Testis (tissue), 3 donors: ENCODE results near the gene TMEM184B. TPM values are rescaled to one million over a fixed set of nuclear protein-coding genes. Genes with fewer than 3 reads are reported as not detected.

Experiments
- DNase-seq: peaks from one replicate; pipeline ENCODE4 v3.0.0-alpha.2; 2019
- H3K27ac ChIP-seq, 2 donors: fragments of 200-600 bp; sonication (generic); one replicate each; pipeline ENCODE4 v1.5.1; 2019
- H3K27me3 ChIP-seq: fragments of 200-600 bp; sonication (generic); one replicate; pipeline ENCODE4 v1.5.1; 2019
- H3K36me3 ChIP-seq: fragments of 200-600 bp; sonication (generic); one replicate; pipeline ENCODE4 v1.5.1; 2017; ENCODE audit warnings: low read depth; ENCODE audit errors: missing control alignments
- H3K4me1 ChIP-seq: fragments of 200-600 bp; sonication (generic); one replicate; pipeline ENCODE4 v1.5.1; 2019
- H3K4me3 ChIP-seq, 2 donors: fragments of 200-600 bp; sonication (generic); one replicate each; pipeline ENCODE4 v1.5.1; 2017 to 2019
- H3K9me3 ChIP-seq: fragments of 200-600 bp; sonication (generic); one replicate; pipeline ENCODE4 v1.5.1; 2017
- POLR2A ChIP-seq: fragments of 450-650 bp; IDR thresholded peaks from one replicate; pipeline ENCODE4 v1.6.1; 2017; ENCODE audit warnings: antibody characterized with exemption, mild to moderate bottlenecking, moderate library complexity
- WGBS, 2 donors: methylation state at CpG; one replicate each; pipeline ENCODE4 v1.1.5; 2018; 5-methylcytosine and 5-hydroxymethylcytosine counted together
- intact Hi-C: fragments of 100-400 bp; cut with DNase I; formaldehyde crosslinking; loops from one replicate; pipeline ENCODE4 v1.15.1; 2023; ENCODE audit warnings: low total_unique reads
- polyA plus RNA-seq: library from polyadenylated mRNA; stranded (reverse); fragments of 350-450 nt; fragmentation: Illumina TruSeq; extraction: RNeasy Lipid Tissue Mini Kit (QIAGEN cat#74804); gene quantifications from one replicate; pipeline ENCODE4 v1.2.3, GENCODE V29; 2014; ENCODE audit warnings: low read depth, low replicate concordance; ENCODE audit not compliant: insufficient read depth
- total RNA-seq, 2 donors: library from RNA; depleted of rRNA; stranded (reverse); fragments of >200 nt; gene quantifications; one replicate each; pipeline ENCODE4 v1.2.3, GENCODE V29; 2016
- TF ChIP-seq, protein P1 (sequence below), 3 experiments: fragments of 450-650 bp in 2 of 3; fragments of 200-600 bp in 1 of 3; sonication (generic) in 1 of 3; IDR thresholded peaks; one replicate each; pipeline ENCODE4 v1.5.1; 2016 to 2019; ENCODE audit warnings: antibody characterized with exemption in 3 of 3, mild to moderate bottlenecking in 2 of 3, moderate library complexity in 1 of 3

TMEM184B gene
- total and polyA plus RNA-seq, 3 donors from 2014 or later: 25.2 to 66.5 (median 35.4) TPM

DNA sequence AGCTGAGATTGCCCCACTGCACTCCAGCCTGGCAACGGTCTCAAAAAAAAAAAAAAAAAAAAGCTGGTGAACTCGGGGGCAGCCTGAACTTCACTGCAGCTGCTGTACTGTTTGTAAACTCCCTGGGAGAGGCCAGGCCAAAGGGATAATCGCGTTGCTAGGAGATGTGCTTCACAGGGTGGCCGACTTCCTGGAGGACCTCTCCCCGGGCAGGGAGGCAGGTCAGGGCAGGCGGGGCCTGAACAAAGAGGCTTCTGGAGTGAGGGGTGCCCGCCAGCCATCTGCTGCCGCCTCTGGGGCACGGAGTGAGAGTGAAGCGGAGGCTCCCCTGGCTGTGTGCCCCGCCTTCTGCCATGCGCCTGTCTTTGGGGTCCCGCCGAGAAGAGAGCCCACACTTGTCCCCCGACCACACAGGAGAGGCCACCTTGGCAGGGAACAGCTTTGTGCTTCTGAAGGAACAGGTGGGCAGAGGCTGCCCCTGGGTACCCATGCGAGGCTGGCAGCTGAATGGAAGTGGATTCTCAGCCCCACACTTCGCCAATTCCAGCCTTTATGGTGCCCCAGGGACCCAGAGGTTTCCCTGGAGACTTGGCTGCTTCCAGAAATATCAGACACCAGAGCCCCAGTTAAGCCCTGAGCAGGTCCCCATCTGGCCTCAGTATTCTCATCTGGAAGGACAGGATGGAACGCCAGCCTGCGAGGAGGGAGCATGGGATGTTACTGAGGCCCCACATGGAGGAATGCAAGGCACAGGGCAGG, 29.6 kb downstream of the TMEM184B start:
- DNase-seq: peak; percentile 60
- H3K27me3 ChIP-seq: no peaks in the 10 kb centered on the region
- peaks cover 31% of the 10 kb centered on the region for H3K4me1 ChIP-seq
- TF ChIP-seq POLR2A: no peak
- no peaks in the 10 kb centered on the region for H3K36me3 ChIP-seq
- WGBS, 2 donors: 63 to 75% methylated on average over 12 to 19 of the region's 20 CpGs
- peak overlapping the region in 1 of 2 donors; percentile 77 for H3K27ac ChIP-seq
- no peaks in the 10 kb centered on the region for H3K9me3 ChIP-seq
- no peak overlapping the region for H3K4me3 ChIP-seq
- intact Hi-C loops: no loop called here

DNA sequence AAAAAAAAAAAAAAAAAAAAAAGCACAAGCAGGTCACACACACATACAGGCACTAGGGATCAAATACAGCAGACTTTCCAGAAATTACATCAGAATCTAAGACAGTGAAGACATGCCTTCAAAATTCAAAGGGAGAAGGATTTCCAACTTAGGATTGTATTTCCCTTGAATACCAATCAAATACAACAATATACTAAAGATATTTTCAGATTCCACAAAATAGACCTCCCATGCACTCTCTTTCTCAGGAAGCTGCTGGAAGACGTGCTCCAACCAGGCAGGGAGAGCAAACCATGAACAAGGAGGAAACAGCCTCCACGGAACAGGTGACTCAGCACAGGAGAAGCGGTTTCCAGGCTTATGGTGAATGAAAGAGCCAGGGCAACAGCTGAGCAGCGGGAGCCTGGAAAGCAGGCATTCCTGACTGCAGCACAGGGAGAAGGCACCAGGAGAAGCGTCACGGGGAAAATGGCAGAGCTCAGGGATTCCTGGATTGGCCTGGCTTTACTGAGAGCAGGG, 32.0 kb downstream of the TMEM184B start:
- H3K27me3 ChIP-seq: no peaks in the 10 kb centered on the region
- no peak overlapping the region for H3K27ac ChIP-seq
- H3K4me3 ChIP-seq: no peak overlapping the region
- TF ChIP-seq, protein P1, sequence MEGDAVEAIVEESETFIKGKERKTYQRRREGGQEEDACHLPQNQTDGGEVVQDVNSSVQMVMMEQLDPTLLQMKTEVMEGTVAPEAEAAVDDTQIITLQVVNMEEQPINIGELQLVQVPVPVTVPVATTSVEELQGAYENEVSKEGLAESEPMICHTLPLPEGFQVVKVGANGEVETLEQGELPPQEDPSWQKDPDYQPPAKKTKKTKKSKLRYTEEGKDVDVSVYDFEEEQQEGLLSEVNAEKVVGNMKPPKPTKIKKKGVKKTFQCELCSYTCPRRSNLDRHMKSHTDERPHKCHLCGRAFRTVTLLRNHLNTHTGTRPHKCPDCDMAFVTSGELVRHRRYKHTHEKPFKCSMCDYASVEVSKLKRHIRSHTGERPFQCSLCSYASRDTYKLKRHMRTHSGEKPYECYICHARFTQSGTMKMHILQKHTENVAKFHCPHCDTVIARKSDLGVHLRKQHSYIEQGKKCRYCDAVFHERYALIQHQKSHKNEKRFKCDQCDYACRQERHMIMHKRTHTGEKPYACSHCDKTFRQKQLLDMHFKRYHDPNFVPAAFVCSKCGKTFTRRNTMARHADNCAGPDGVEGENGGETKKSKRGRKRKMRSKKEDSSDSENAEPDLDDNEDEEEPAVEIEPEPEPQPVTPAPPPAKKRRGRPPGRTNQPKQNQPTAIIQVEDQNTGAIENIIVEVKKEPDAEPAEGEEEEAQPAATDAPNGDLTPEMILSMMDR (IDR thresholded peaks at IDR 0.05): no peak
- TF ChIP-seq POLR2A: no peak
- H3K36me3 ChIP-seq: no peaks in the 10 kb centered on the region
- peaks cover 25% of the 10 kb centered on the region for H3K4me1 ChIP-seq
- H3K9me3 ChIP-seq: no peaks in the 10 kb centered on the region
- DNase-seq: no peak
- intact Hi-C loops: no loop called here
- WGBS, 2 donors: 83 to 94% methylated on average over 6 of the region's 6 CpGs

DNA sequence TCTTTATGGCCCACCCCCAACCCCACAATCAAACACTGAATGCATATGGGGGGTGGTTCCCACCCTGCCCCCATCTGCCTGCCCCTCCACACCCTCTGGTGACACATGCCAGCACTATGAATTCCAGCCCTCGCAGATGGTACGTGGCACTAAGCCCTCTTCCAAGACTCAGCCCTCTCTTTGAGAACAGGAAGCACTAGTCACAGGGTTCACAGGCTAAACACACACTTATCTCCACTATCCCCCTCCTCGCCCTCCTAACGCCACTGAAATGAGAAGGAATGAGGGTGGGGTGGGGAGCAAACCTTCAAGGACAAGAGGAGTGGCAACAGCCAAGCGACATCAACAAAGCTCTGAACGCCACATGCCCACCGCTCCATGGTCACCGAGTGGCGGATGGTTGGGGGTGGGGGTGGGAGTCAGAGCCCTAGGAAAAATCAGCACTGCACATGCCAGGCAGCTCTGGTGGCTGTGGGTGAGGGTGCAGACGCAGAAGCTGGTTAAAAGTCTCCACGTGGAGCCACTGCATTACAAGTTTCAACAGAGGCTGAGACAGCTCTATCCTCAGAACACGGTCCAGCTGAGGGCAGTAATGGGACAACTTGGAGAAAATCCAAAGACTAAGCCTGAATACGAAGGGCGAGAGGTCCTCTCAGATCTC, 33.6 kb downstream of the TMEM184B start:
- peak; percentile 44 for DNase-seq
- Histone ChIP-seq H3K27me3 (no peaks in the 10 kb centered on the region), H3K9me3 (no peaks in the 10 kb centered on the region), H3K36me3 (no peaks in the 10 kb centered on the region), H3K4me3 (no peak overlapping the region), H3K27ac (peak overlapping the region; percentile 1 to 36), H3K4me1 (peaks cover 25% of the 10 kb centered on the region)
- intact Hi-C loops: no loop called here
- WGBS, 2 donors: 41 to 49% methylated on average over 13 to 14 of the region's 14 CpGs
- no peak for TF ChIP-seq POLR2A
- TF ChIP-seq, protein P1 (IDR thresholded peaks at IDR 0.05): no peak

DNA sequence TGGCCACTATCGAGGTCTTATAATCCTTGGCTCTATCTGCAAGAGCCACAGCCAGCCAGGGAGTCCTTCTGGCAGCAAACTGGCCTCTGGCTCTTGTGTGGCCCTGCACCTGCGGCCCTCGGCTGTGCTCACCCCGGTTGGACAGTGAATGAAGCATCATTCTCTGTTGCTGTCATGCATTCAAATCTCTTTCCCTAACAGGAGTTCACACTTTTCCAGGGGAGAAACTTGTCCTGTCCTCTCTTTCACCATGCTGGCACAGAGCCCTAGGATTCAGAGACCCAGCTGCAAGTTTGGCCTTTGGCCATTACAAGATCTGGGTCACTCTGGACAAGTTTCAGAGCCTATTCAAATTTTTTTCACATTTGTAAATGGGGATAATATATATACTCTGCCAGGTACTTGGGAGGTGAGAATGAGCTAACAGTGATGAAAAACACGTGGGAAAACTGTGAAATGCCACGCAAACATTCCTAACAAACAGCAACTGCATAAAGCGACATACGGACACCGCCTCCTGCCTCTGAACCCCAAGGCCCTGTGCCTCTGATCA, 34.2 kb downstream of the TMEM184B start:
- TF ChIP-seq, protein P1 (IDR thresholded peaks at IDR 0.05): no peak
- no peaks in the 10 kb centered on the region for H3K9me3 ChIP-seq
- peak overlapping the region; percentile 1 to 36 for H3K27ac ChIP-seq
- 58 to 65% methylated on average over 9 of the region's 9 CpGs for WGBS, 2 donors
- peaks cover 25% of the 10 kb centered on the region for H3K4me1 ChIP-seq
- no peaks in the 10 kb centered on the region for H3K27me3 ChIP-seq
- H3K36me3 ChIP-seq: no peaks in the 10 kb centered on the region
- intact Hi-C loops: no loop called here
- DNase-seq: peak; percentile 53
- no peak overlapping the region for H3K4me3 ChIP-seq

DNA sequence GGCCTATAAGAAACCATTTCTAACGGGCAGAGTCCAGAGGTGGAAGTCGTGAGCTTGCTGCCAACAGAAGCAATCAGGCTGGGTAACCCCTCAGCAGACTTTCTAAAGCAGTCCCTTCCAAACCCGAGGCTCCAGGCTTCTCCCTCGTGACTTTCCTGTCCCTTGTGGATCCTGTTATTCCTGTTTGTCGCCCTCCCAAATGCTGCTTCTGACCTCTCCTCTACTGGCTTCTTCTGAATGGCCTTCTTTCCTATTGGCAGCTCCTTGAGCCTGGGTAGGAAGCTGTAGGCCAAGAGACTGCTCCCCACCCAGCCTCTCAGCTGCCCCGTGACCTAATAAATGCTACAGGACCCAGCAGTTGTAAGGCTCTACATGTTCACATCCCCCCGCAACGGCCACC, 36.0 kb downstream of the TMEM184B start:
- Histone ChIP-seq H3K27me3 (no peaks in the 10 kb centered on the region), H3K27ac (no peak overlapping the region), H3K4me1 (peaks cover 18% of the 10 kb centered on the region), H3K9me3 (no peaks in the 10 kb centered on the region), H3K4me3 (no peak overlapping the region), H3K36me3 (no peaks in the 10 kb centered on the region)
- TF ChIP-seq, protein P1 (IDR thresholded peaks at IDR 0.05): no peak
- TF ChIP-seq POLR2A: no peak
- DNase-seq: no peak
- intact Hi-C loops: no loop called here
- WGBS, 2 donors: 80 to 87% methylated on average over 8 of the region's 8 CpGs
